Measurements from ENCODE around the gene LINGO3.

LINGO3 gene

DNA sequence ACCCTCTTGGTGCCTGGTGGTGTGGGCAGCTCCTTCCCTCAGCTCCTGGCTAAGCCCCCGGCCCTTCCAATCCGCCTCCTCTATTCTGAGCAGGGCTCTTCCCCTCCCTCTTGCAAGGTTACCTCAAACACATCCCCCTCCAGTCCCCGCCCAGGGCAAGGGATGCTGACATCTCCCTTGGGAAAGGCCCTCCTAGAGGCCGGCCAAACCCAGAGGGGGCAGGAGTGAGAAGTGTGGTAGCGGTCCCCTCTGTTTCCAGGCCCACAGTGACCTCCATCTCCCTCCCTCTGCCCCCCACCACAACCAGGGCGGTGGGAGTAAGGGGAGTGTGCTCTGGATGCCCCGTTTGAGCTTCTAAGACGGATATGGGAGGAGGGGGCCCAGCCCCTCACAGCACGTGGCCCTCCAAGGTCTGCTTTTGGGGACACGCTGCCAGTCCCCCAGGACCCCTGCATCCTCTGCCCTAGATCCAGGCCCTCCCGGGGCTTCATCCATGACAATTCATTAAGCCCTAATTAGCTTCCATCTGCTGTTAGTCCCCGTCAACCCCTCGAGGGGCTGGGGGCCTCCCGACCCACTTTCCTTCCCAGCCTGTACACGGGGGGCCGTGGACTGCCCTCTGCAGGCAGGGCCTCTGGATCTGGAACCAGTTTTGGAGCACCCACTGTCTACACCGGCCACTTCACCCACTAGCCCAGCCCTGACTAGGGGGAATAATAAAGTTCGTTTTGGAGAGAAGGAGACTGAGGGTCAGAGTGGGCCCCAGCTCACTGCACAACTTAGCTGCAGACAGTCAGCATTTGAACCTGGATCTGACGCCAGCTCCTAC, 2.3 kb downstream of the LINGO3 start:
- no peak for DNase-seq (ENCODE audit: low spot score)

DNA sequence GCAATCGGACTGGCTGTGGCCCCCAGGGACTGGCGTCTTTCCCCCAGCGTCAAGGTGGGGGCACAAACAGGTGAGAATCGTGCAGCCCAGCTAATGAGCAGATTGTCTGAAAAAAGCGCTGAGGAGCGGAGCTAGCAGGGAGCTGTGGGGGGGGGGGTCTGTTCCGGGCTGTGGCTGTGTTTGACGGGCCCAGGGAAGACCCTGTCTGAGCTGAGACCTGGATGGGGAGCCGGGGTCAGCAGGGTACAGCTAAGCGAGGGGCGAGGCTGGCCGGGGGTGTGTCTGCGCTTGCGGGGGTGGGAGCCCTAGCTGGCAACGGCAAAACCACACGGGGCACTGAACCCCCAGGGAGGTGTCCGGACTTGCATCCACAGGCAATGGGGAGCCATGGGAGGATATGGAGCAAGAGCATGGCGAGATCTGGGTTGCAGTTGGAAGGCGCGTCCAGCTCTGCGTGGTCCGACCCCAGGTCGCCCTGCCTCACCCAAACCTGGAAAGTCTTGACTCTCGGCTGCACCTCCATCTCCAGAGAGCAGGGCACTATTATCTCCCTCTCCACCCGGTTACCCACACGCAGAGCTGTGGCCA, 4.6 kb downstream of the LINGO3 start:
- DNase-seq (ENCODE audit: low spot score), result peak; percentile 24

DNA sequence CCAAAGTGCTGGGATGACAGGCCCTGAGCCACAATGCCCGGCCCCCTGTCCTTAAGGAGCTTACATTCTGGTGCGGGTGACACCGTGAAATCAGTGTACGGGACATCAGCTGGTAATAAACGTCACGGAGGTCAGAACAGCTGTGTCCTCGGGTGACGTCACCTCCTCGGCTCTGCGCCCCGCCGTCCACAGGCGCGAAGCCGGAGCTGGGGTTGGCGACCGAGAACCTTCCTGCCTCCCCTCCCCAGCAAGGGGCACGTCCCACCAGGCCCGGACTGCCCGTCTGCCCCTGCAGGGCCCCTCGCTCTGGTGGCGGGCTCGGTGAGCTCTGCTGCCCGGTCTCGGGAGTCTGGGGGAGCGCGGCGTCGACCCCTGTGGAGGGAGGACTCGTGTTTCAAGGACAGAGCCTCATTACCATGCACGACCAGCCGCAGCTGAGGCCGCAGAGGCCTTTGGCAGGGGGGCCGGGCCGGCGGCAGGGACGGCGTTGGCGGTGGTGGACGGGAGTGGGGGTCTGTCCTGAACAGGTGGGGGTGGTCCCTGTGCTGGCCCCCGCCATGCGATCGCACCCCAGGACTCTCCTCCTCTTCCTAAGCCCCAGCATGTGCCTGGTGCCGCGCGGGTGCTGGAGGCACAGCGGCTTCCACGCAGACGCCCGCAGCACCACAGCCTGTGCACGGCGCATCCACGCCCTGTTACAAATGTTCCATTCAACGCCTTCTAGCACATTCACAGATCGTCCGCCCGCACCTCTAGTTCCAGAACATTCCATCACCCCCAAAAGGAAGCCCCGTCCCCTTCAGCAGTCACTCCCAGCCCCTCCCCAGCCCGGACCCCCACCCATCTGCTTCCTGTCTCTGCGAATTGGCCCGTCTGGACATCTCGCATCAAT, 5.4 kb downstream of the LINGO3 start:
- DNase-seq (ENCODE audit: low spot score), result peak; percentile 38

GRCh38 chr19:2300533-2300932, 7.4 kb downstream of the LINGO3 start:
- DNase-seq (ENCODE audit: low spot score), result no peak

DNA sequence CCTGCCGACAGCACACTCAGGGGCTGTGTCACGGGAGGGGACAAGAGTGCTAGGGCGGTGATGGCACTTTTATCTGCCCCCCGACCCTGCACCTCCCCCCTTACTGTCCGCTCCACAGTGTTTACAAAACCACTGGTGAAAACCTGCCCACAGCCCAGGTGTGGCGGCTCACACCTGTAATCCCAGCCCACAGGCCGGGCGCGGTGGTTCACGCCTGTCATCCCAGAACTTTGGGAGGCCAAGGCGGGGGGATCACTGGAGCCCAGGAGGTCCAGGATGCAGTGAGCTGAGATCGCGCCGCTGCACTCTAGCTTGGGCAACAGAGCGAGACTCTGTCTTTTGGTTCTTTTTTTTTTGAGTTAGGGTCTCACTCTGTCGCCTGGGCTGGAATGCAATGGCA, 11.8 kb downstream of the LINGO3 start:
- no peak for DNase-seq (ENCODE audit: low spot score)

- no peak for DNase-seq (ENCODE audit: low spot score)
Observed at GRCh38 chr19:2294687-2295335, 13.1 kb downstream of the LINGO3 start.

- DNase-seq (ENCODE audit: low spot score), result no peak
Observed at GRCh38 chr19:2291185-2291751, 16.7 kb downstream of the LINGO3 start.

GRCh38 chr19:2290441-2291184, 17.3 kb downstream of the LINGO3 start:
- DNase-seq (ENCODE audit: low spot score), result peak; percentile 36

GRCh38 chr19:2289714-2290435, 18.1 kb downstream of the LINGO3 start:
- peak; percentile 78 for DNase-seq (ENCODE audit: low spot score)

GRCh38 chr19:2288818-2289713, 18.9 kb downstream of the LINGO3 start:
- no peak for DNase-seq (ENCODE audit: low spot score)

DNA sequence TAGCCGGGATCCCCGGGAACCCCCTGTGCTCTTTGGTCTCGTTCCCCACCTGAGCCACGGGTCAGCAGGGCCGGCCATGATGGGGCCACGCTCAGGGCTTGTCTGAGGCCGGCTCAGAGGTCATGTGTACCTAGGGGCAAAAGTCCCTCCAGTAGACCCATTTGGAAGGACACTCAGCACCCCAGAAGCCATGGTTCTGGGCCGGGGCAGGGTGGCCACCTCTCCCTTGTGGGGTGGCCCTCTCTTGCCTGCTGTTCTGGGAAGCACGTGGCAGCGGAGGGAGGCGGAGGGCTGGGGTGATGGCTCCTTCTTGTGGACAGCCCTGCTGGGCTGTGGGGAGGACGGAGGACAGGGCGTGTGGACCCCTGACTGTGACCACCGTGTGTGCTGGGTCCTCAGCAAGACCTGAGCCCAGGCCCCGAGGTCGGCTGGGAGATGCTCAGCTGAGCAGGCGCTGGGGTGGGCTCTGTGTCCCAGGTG, 19.6 kb downstream of the LINGO3 start:
- no peak for DNase-seq (ENCODE audit: low spot score)

GRCh38 chr19:2287585-2288337, 20.2 kb downstream of the LINGO3 start:
- no peak for DNase-seq (ENCODE audit: low spot score)

- DNase-seq (ENCODE audit: low spot score), result no peak
Observed at GRCh38 chr19:2286402-2287140, 21.4 kb downstream of the LINGO3 start.

- no peak for DNase-seq (ENCODE audit: low spot score)
Observed at GRCh38 chr19:2283835-2284507, 24.0 kb downstream of the LINGO3 start.

DNA sequence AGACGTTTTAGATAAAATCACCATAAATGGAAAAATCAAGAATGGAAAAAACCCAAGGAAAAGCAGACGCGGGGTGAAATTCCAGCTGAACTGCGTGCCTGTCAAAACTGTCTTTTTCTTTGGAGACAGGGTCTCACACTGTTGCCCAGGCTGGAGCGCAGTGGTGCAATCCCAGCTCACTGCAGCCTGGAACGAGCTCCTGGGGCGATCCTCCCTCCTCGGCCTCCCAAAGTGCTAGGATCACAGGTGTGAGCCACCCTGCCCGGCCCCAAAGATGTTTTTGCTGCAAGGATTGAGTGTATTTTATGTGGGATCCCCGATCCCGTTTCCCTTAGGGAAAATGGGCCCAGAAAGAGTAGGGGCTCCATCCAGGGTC, 25.1 kb downstream of the LINGO3 start:
- DNase-seq (ENCODE audit: low spot score), result no peak

- no peak for DNase-seq (ENCODE audit: low spot score)
Observed at GRCh38 chr19:2282062-2282861, 25.7 kb downstream of the LINGO3 start, which contains the start of gene PEAK3. Gene PEAK3, minus strand, starts transcription at chr19:2282175. Its CDS starts 1,244 bp downstream, at chr19:2280931.

Measured in germinal center (tissue), 1 donor.